ENCODE data around the gene PRKD2.
"Not testable (repeated sequence)": the region's sequence is repeated elsewhere in the genome, so short reads cannot be mapped to it uniquely, and the experiment has no call there.

Gene PRKD2

GRCh38 chr19:46713781-46714443 lies 3.0 kb downstream of the PRKD2 start:
- peaks cover 42% of the 10 kb centered on the region for H3K36me3 ChIP-seq (ENCODE audit: insufficient read depth, low read length)
- H3K4me3 ChIP-seq (ENCODE audit: low read depth in 1 of 2, low read length in 2 of 2): peak overlapping the region; percentile 76 to 95; a peak in 3 of 4 replicates
- peak overlapping the region; percentile 87 for H3K27ac ChIP-seq (ENCODE audit: low read length)
- DNase-seq: peak; percentile 90
- H3K4me2 ChIP-seq (ENCODE audit: insufficient read depth, low read length): peak overlapping the region; percentile 90
- H3K9me3 ChIP-seq (ENCODE audit: insufficient read depth, low read length, severe bottlenecking): no peaks in the 10 kb centered on the region
- peaks cover 44% of the 10 kb centered on the region for H3K4me1 ChIP-seq (ENCODE audit: insufficient read depth, low read length)
- TF ChIP-seq, protein P1, sequence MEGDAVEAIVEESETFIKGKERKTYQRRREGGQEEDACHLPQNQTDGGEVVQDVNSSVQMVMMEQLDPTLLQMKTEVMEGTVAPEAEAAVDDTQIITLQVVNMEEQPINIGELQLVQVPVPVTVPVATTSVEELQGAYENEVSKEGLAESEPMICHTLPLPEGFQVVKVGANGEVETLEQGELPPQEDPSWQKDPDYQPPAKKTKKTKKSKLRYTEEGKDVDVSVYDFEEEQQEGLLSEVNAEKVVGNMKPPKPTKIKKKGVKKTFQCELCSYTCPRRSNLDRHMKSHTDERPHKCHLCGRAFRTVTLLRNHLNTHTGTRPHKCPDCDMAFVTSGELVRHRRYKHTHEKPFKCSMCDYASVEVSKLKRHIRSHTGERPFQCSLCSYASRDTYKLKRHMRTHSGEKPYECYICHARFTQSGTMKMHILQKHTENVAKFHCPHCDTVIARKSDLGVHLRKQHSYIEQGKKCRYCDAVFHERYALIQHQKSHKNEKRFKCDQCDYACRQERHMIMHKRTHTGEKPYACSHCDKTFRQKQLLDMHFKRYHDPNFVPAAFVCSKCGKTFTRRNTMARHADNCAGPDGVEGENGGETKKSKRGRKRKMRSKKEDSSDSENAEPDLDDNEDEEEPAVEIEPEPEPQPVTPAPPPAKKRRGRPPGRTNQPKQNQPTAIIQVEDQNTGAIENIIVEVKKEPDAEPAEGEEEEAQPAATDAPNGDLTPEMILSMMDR (IDR thresholded peaks at IDR 0.05; ENCODE audit: borderline replicate concordance, extremely low read depth, low read length, poor library complexity, severe bottlenecking): no peak
- no peak for TF ChIP-seq EZH2 (IDR thresholded peaks at IDR 0.05; ENCODE audit: borderline replicate concordance, low read depth, low read length, severe bottlenecking)
- H3K27me3 ChIP-seq (ENCODE audit: insufficient read depth, low read length, poor library complexity): no peaks in the 10 kb centered on the region
- peak overlapping the region; percentile 41; the same call in 1 of the 2 replicates for H2AFZ ChIP-seq (ENCODE audit: low read depth, low read length)
- H3K79me2 ChIP-seq (ENCODE audit: insufficient read depth, low read length): peaks cover 53% of the 10 kb centered on the region
- ATAC-seq (ENCODE audit: insufficient read depth, low read depth): peak; percentile 53
- H3K9ac ChIP-seq (ENCODE audit: low read depth, low read length): peak overlapping the region; percentile 95
- H4K20me1 ChIP-seq (ENCODE audit: insufficient read depth, low read length): peaks cover 33% of the 10 kb centered on the region

- Histone ChIP-seq H3K4me1 (ENCODE audit: insufficient read depth, low read length) (peaks cover 33% of the 10 kb centered on the region), H4K20me1 (ENCODE audit: insufficient read depth, low read length) (peaks cover 27% of the 10 kb centered on the region), H3K79me2 (ENCODE audit: insufficient read depth, low read length) (peaks cover 53% of the 10 kb centered on the region), H3K36me3 (ENCODE audit: insufficient read depth, low read length) (peaks cover 52% of the 10 kb centered on the region)
- not testable (repeated sequence) for H3K9ac ChIP-seq (ENCODE audit: low read depth, low read length); ATAC-seq (ENCODE audit: insufficient read depth, low read depth); DNase-seq; H3K9me3 ChIP-seq (ENCODE audit: insufficient read depth, low read length, severe bottlenecking); H3K4me2 ChIP-seq (ENCODE audit: insufficient read depth, low read length); H2AFZ ChIP-seq (ENCODE audit: low read depth, low read length); H3K27me3 ChIP-seq (ENCODE audit: insufficient read depth, low read length, poor library complexity); H3K4me3 ChIP-seq (ENCODE audit: low read depth in 1 of 2, low read length in 2 of 2); H3K27ac ChIP-seq (ENCODE audit: low read length)
Measured at GRCh38 chr19:46712768-46713338, 4.1 kb downstream of the PRKD2 start.

GRCh38 chr19:46710687-46711086 lies 6.2 kb downstream of the PRKD2 start:
- peaks cover 38% of the 10 kb centered on the region for H3K79me2 ChIP-seq (ENCODE audit: insufficient read depth, low read length)
- H3K9me3 ChIP-seq (ENCODE audit: insufficient read depth, low read length, severe bottlenecking): no peaks in the 10 kb centered on the region
- ATAC-seq (ENCODE audit: insufficient read depth, low read depth): no peak
- peaks cover 18% of the 10 kb centered on the region; the same call in 1 of the 2 replicates for H4K20me1 ChIP-seq (ENCODE audit: insufficient read depth, low read length)
- no peak overlapping the region for H3K27ac ChIP-seq (ENCODE audit: low read length)
- no peak overlapping the region for H2AFZ ChIP-seq (ENCODE audit: low read depth, low read length)
- H3K9ac ChIP-seq (ENCODE audit: low read depth, low read length): no peak overlapping the region
- peaks cover 65% of the 10 kb centered on the region for H3K36me3 ChIP-seq (ENCODE audit: insufficient read depth, low read length)
- H3K4me2 ChIP-seq (ENCODE audit: insufficient read depth, low read length): no peak overlapping the region
- TF ChIP-seq EZH2 (IDR thresholded peaks at IDR 0.05; ENCODE audit: borderline replicate concordance, low read depth, low read length, severe bottlenecking): no peak
- TF ChIP-seq, protein P1 (IDR thresholded peaks at IDR 0.05; ENCODE audit: borderline replicate concordance, extremely low read depth, low read length, poor library complexity, severe bottlenecking): no peak
- no peak overlapping the region for H3K4me3 ChIP-seq (ENCODE audit: low read depth in 1 of 2, low read length in 2 of 2)
- no peaks in the 10 kb centered on the region for H3K27me3 ChIP-seq (ENCODE audit: insufficient read depth, low read length, poor library complexity)
- DNase-seq: peak; percentile 25
- H3K4me1 ChIP-seq (ENCODE audit: insufficient read depth, low read length): peaks cover 23% of the 10 kb centered on the region

- H3K4me1 ChIP-seq (ENCODE audit: insufficient read depth, low read length): no peaks in the 10 kb centered on the region
- H4K20me1 ChIP-seq (ENCODE audit: insufficient read depth, low read length): peaks cover 21% of the 10 kb centered on the region
- no peak overlapping the region for H2AFZ ChIP-seq (ENCODE audit: low read depth, low read length)
- TF ChIP-seq, protein P1 (IDR thresholded peaks at IDR 0.05; ENCODE audit: borderline replicate concordance, extremely low read depth, low read length, poor library complexity, severe bottlenecking): peak; percentile 95
- no peak for TF ChIP-seq EZH2 (IDR thresholded peaks at IDR 0.05; ENCODE audit: borderline replicate concordance, low read depth, low read length, severe bottlenecking)
- peak; percentile 81 for DNase-seq
- no peak overlapping the region for H3K9ac ChIP-seq (ENCODE audit: low read depth, low read length)
- no peak overlapping the region for H3K4me2 ChIP-seq (ENCODE audit: insufficient read depth, low read length)
- H3K36me3 ChIP-seq (ENCODE audit: insufficient read depth, low read length): peaks cover 88% of the 10 kb centered on the region
- no peaks in the 10 kb centered on the region for H3K27me3 ChIP-seq (ENCODE audit: insufficient read depth, low read length, poor library complexity)
- peak overlapping the region; percentile 39; the same call in 1 of the 2 replicates for H3K27ac ChIP-seq (ENCODE audit: low read length)
- peak; percentile 86 for ATAC-seq (ENCODE audit: insufficient read depth, low read depth)
- H3K9me3 ChIP-seq (ENCODE audit: insufficient read depth, low read length, severe bottlenecking): no peaks in the 10 kb centered on the region
- peaks cover 8% of the 10 kb centered on the region for H3K79me2 ChIP-seq (ENCODE audit: insufficient read depth, low read length)
- no peak overlapping the region for H3K4me3 ChIP-seq (ENCODE audit: low read depth in 1 of 2, low read length in 2 of 2)
Measured at GRCh38 chr19:46704379-46705076, 12.4 kb downstream of the PRKD2 start.

Data from DND-41 (cell line).